Vagina (tissue), 2 donors: ENCODE results near the gene SRRD. TPM values are rescaled to one million over a fixed set of nuclear protein-coding genes. Genes with fewer than 3 reads are reported as not detected.
"Not testable (repeated sequence)": the region's sequence is repeated elsewhere in the genome, so short reads cannot be mapped to it uniquely, and the experiment has no call there.

Experiments used
- DNase-seq, 2 donors: peaks; one replicate each; pipeline ENCODE4 v3.0.0-alpha.2; 2017; ENCODE audit errors: extremely low spot score in 2 of 2
- H3K27ac ChIP-seq: fragments of 200-600 bp; sonication (generic); one replicate; pipeline ENCODE4 v1.5.1; 2019
- H3K27me3 ChIP-seq: fragments of 200-600 bp; sonication (generic); one replicate; pipeline ENCODE4 v1.5.1; 2019
- H3K36me3 ChIP-seq, 2 donors: fragments of 200-600 bp; sonication (generic); one replicate each; pipeline ENCODE4 v1.5.1; 2017 to 2019
- H3K4me1 ChIP-seq: fragments of 200-600 bp; sonication (generic); one replicate; pipeline ENCODE4 v1.5.1; 2019
- H3K4me3 ChIP-seq, 2 donors: fragments of 200-600 bp; sonication (generic); 1 replicate in 1 of 2; 2 replicates in 1 of 2; pipeline ENCODE4 v1.5.1; 2016 to 2019
- H3K9me3 ChIP-seq: fragments of 200-600 bp; sonication (generic); one replicate; pipeline ENCODE4 v1.5.1; 2019
- POLR2A ChIP-seq, 2 donors: fragments of 450-650 bp; IDR thresholded peaks; one replicate each; pipeline ENCODE4 v1.6.1; 2017; ENCODE audit warnings: antibody characterized with exemption in 2 of 2, mild to moderate bottlenecking in 2 of 2, moderate library complexity in 2 of 2
- POLR2AphosphoS5 ChIP-seq, 2 donors: sonication (generic); formaldehyde crosslinking; IDR thresholded peaks; one replicate each; pipeline ENCODE4 v1.9.0; 2017; ENCODE audit warnings: antibody characterized with exemption in 2 of 2, mild to moderate bottlenecking in 2 of 2, low read depth in 1 of 2; ENCODE audit not compliant: insufficient read depth in 1 of 2
- intact Hi-C: fragments of 100-400 bp; cut with DNase I; formaldehyde crosslinking; loops from one replicate; pipeline ENCODE4 v1.15.1; 2023
- total RNA-seq: library from RNA; depleted of rRNA; stranded (reverse); fragments of >200 nt; gene quantifications from one replicate; pipeline ENCODE4 v1.2.3, GENCODE V29; 2016
- TF ChIP-seq, protein P1 (sequence below), 3 experiments: fragments of 450-650 bp in 2 of 3; fragments of 200-600 bp in 1 of 3; sonication (generic) in 1 of 3; IDR thresholded peaks; one replicate each; pipeline ENCODE4 v1.5.1; 2017 to 2019; ENCODE audit warnings: antibody characterized with exemption in 3 of 3, mild to moderate bottlenecking in 2 of 3, moderate library complexity in 2 of 3

SRRD gene
- total RNA-seq, 1 donor from 2014 or later = 11.0 TPM

DNA sequence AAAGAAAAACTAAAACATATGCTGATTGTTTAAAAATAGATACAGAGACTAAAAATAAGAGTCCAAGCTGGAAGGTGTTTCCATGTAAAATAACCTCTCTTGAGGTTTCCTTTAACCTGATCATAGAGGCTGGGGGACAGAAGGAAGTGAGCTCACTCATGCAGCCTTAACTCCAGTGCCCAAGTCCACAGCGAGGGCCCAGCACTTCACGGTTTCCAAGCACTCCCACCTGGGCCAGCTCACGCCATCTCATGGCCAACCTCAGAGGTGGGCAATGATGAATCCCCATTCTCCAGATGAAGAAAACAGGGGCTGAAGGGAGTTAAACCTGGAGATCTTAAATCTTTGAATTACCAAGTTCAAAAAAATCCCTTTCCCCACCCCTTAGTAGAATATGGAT is 43.5 kb downstream of the SRRD start:
- no peak for DNase-seq
- intact Hi-C loops = no loop called here
- Histone ChIP-seq H3K9me3 (no peaks in the 10 kb centered on the region), H3K4me3 (no peak overlapping the region), H3K36me3 (peaks cover 0 to 36% of the 10 kb centered on the region in 2 donors), H3K27ac (no peak overlapping the region), H3K27me3 (no peaks in the 10 kb centered on the region), H3K4me1 (no peaks in the 10 kb centered on the region)
- TF ChIP-seq, protein P1, sequence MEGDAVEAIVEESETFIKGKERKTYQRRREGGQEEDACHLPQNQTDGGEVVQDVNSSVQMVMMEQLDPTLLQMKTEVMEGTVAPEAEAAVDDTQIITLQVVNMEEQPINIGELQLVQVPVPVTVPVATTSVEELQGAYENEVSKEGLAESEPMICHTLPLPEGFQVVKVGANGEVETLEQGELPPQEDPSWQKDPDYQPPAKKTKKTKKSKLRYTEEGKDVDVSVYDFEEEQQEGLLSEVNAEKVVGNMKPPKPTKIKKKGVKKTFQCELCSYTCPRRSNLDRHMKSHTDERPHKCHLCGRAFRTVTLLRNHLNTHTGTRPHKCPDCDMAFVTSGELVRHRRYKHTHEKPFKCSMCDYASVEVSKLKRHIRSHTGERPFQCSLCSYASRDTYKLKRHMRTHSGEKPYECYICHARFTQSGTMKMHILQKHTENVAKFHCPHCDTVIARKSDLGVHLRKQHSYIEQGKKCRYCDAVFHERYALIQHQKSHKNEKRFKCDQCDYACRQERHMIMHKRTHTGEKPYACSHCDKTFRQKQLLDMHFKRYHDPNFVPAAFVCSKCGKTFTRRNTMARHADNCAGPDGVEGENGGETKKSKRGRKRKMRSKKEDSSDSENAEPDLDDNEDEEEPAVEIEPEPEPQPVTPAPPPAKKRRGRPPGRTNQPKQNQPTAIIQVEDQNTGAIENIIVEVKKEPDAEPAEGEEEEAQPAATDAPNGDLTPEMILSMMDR (IDR thresholded peaks at IDR 0.05) = no peak
- TF ChIP-seq POLR2A (IDR thresholded peaks at IDR 0.05) (no peak), POLR2AphosphoS5 (IDR thresholded peaks at IDR 0.05; ENCODE audit: insufficient read depth in 1 of 2, low read depth in 1 of 2) (no peak)

DNA sequence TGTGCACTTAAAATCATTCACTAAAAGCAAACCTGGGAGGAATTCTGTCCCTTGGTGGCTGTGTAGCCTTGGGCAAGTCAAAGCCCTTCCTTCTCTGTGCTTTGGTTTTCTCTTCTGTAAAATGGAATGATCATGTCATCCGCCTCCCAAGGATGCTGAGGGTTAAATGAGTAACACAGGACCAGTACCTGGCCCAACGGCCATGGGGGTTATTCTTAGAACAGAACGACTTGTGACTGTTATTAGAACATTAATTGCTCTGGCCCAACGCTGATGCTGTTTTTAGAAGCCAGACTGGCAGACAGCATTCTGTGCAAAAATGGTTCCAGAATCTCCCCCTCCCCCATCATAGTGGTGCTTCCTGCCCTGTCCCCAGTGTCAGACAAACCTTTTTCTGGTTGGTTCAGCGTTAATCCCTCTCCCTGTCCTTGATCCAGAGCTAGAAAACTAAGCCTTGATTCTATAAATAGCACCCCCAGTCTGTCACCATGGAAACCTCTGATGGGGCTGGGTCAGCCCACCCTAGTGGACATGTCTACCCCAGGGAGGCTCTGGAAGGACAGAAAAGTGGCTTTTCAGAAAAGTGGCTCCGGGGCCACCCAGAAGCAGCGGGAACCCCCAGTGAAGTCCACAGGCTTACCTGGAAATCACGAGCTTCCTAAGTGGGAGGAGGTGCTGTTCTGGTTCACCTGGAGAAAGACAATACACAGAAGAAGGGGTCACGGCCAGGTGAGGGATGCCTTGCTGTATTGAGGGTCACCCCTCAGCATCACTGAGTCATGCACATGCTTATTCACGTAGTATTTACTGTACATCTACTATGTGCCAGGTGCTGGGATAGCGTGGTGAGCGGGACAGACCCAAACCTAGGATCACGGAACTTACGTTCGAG is 44.1 kb downstream of the SRRD start:
- TF ChIP-seq POLR2A (IDR thresholded peaks at IDR 0.05) (no peak), POLR2AphosphoS5 (IDR thresholded peaks at IDR 0.05; ENCODE audit: insufficient read depth in 1 of 2, low read depth in 1 of 2) (no peak)
- TF ChIP-seq, protein P1 (IDR thresholded peaks at IDR 0.05) = no peak
- no peak overlapping the region for H3K4me3 ChIP-seq
- H3K27ac ChIP-seq = no peak overlapping the region
- H3K4me1 ChIP-seq = no peaks in the 10 kb centered on the region
- H3K27me3 ChIP-seq = no peaks in the 10 kb centered on the region
- H3K36me3 ChIP-seq = peaks cover 0 to 40% of the 10 kb centered on the region in 2 donors
- no peaks in the 10 kb centered on the region for H3K9me3 ChIP-seq
- no peak for DNase-seq
- intact Hi-C loops = no loop called here

DNA sequence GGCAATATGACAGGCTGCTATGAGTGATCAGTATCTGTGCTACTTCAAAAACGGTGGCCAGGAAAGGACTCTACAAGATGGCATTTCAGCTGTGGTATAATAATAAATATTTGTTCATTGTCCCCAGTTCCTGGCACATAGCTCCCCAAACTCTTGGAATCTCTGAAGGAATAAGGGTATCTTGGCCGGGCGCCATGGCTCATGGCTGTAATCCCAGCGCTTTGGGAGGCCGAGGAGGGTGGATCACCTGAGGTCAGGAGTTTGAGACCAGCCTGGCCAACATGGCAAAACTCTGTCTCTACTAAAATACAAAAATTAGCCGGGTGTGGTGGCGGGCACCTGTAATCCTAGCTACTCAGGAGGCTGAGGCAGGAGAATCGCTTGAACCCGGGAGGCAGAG is 44.8 kb downstream of the SRRD start:
- H3K27ac ChIP-seq, H3K9me3 ChIP-seq, H3K4me1 ChIP-seq, H3K4me3 ChIP-seq, DNase-seq, intact Hi-C loops, H3K27me3 ChIP-seq: not testable (repeated sequence)
- H3K36me3 ChIP-seq = peaks cover 0 to 40% of the 10 kb centered on the region in 2 donors

DNA sequence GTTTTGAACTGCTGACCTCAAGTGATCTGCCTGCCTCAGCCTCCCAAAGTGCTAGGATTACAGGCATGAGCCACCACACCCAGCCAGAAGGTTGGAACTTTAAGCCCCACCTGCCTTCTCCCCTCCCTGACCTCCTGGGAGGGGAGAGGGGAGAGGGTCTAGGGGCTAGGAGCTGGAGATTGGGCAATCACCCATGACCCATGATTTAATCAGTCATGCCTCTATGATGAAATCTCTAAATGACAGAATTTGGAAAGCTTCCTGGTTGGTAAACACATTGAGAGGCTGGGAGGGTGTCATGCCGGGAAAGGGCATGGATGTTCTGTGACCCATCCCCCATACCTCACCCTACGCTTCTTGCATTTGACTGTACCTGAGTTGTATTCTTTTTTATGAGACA is 45.7 kb downstream of the SRRD start:
- intact Hi-C loops = no loop called here
- H3K27me3 ChIP-seq = no peaks in the 10 kb centered on the region
- H3K4me3 ChIP-seq = no peak overlapping the region
- TF ChIP-seq POLR2AphosphoS5 (IDR thresholded peaks at IDR 0.05; ENCODE audit: insufficient read depth in 1 of 2, low read depth in 1 of 2) (peak in 1 of 2 donors; percentile 23), POLR2A (IDR thresholded peaks at IDR 0.05) (no peak)
- H3K4me1 ChIP-seq = no peaks in the 10 kb centered on the region
- H3K27ac ChIP-seq = no peak overlapping the region
- H3K9me3 ChIP-seq = no peaks in the 10 kb centered on the region
- DNase-seq = no peak
- peaks cover 0 to 40% of the 10 kb centered on the region in 2 donors for H3K36me3 ChIP-seq

DNA sequence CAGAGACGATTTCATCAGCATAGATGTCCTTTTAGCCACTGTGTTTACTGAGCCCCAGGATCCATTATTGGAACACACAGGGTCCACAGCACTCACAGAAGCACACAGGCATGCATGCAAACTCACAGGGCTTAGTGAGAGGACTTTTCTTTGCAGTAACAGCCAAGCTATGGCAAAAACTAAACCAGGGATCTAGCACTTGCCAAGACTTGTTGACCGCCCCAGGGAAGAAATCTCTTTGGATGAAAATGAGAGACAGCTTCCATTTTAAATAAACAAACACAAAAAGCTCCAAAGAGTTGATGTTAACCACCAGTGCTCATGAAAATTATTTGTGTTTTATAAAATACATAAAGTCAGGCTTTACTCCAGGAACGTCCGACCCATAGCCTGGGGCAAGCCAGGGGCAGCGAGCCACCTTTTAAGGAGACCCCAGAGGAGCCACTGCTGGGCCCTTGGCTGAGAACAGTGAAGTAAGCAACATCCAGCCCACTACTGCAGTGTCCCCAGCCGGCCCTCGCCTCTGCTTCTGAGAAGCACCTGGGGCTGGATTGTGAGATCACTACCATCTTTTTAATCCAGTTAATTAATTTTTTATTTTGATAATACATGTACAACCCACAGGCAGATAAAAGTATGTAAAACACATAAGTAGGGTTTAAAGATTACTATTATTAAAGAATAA is 50.6 kb downstream of the SRRD start:
- H3K27ac ChIP-seq = no peak overlapping the region
- H3K4me1 ChIP-seq = no peaks in the 10 kb centered on the region
- no peak for DNase-seq
- no peak overlapping the region for H3K4me3 ChIP-seq
- TF ChIP-seq POLR2A (IDR thresholded peaks at IDR 0.05) = no peak
- TF ChIP-seq, protein P1 (IDR thresholded peaks at IDR 0.05) = no peak
- no peak for TF ChIP-seq POLR2AphosphoS5 (IDR thresholded peaks at IDR 0.05; ENCODE audit: insufficient read depth in 1 of 2, low read depth in 1 of 2)
- intact Hi-C loops = no loop called here
- H3K9me3 ChIP-seq = no peaks in the 10 kb centered on the region
- peaks cover 0 to 24% of the 10 kb centered on the region in 2 donors for H3K36me3 ChIP-seq
- no peaks in the 10 kb centered on the region for H3K27me3 ChIP-seq
